Measurements from ENCODE around the gene IER2. TPM values are rescaled to one million over a fixed set of nuclear protein-coding genes. Genes with fewer than 3 reads are reported as not detected.

IER2 gene
- polyA plus RNA-seq, 1 donor from 2014 or later: 23.3 TPM

- Histone ChIP-seq H3K27ac (ENCODE audit: low read length) (peak overlapping the region; percentile 51), H3F3A (ENCODE audit: insufficient read depth, low read length, poor library complexity, severe bottlenecking) (no peaks in the 10 kb centered on the region), H3K36me3 (ENCODE audit: insufficient read depth, low read length) (no peaks in the 10 kb centered on the region), H3K4me2 (ENCODE audit: low read length) (peak overlapping the region; percentile 73), H3K27me3 (ENCODE audit: insufficient read depth, low read depth, low read length) (no peaks in the 10 kb centered on the region), H4K20me1 (ENCODE audit: insufficient read depth) (no peaks in the 10 kb centered on the region), H3K79me2 (replicated peaks; ENCODE audit: insufficient read depth, low read length) (peaks cover 52% of the 10 kb centered on the region), H3K9me3 (ENCODE audit: low read length) (no peaks in the 10 kb centered on the region), H3K9me2 (ENCODE audit: insufficient read depth, low read length) (no peaks in the 10 kb centered on the region), H3K9ac (ENCODE audit: low read length) (peak overlapping the region; percentile 94), H3K4me3 (ENCODE audit: low read length) (peak overlapping the region; percentile 93), H2AFZ (ENCODE audit: low read depth, low read length) (no peak overlapping the region)
- TF ChIP-seq SMC3 (conservative IDR thresholded peaks at IDR 0.05; ENCODE audit: poor library complexity): no peak
- no peak for TF ChIP-seq EP300 (conservative IDR thresholded peaks at IDR 0.05; ENCODE audit: poor library complexity, severe bottlenecking)
- TF ChIP-seq REST (IDR thresholded peaks at IDR 0.05; ENCODE audit: borderline replicate concordance): peak; percentile 7
- no peak for TF ChIP-seq MXI1 (conservative IDR thresholded peaks at IDR 0.05; ENCODE audit: poor library complexity, severe bottlenecking)
- TF ChIP-seq EZH2 (IDR thresholded peaks at IDR 0.05; ENCODE audit: borderline replicate concordance, insufficient read depth, low read length, poor library complexity, severe bottlenecking): no peak
- TF ChIP-seq POLR2AphosphoS5 (IDR thresholded peaks at IDR 0.05): no peak
- no peak for TF ChIP-seq RAD21 (conservative IDR thresholded peaks at IDR 0.05)
Measured at GRCh38 chr19:13118424-13119193, 31.6 kb upstream of the IER2 start.

- Histone ChIP-seq H3K36me3 (ENCODE audit: insufficient read depth, low read length) (no peaks in the 10 kb centered on the region), H3K4me2 (ENCODE audit: low read length) (peak overlapping the region; percentile 73), H3K79me2 (replicated peaks; ENCODE audit: insufficient read depth, low read length) (peaks cover 52% of the 10 kb centered on the region), H3F3A (ENCODE audit: insufficient read depth, low read length, poor library complexity, severe bottlenecking) (no peaks in the 10 kb centered on the region), H2AFZ (ENCODE audit: low read depth, low read length) (no peak overlapping the region), H3K4me3 (ENCODE audit: low read length) (peak overlapping the region; percentile 93), H3K9ac (ENCODE audit: low read length) (peak overlapping the region; percentile 94), H3K9me2 (ENCODE audit: insufficient read depth, low read length) (no peaks in the 10 kb centered on the region), H4K20me1 (ENCODE audit: insufficient read depth) (no peaks in the 10 kb centered on the region), H3K27me3 (ENCODE audit: insufficient read depth, low read depth, low read length) (no peaks in the 10 kb centered on the region), H3K27ac (ENCODE audit: low read length) (no peak overlapping the region), H3K9me3 (ENCODE audit: low read length) (no peaks in the 10 kb centered on the region)
- no peak for TF ChIP-seq RAD21 (conservative IDR thresholded peaks at IDR 0.05)
- no peak for TF ChIP-seq MXI1 (conservative IDR thresholded peaks at IDR 0.05; ENCODE audit: poor library complexity, severe bottlenecking)
- no peak for TF ChIP-seq EP300 (conservative IDR thresholded peaks at IDR 0.05; ENCODE audit: poor library complexity, severe bottlenecking)
- no peak for TF ChIP-seq CTCF (IDR thresholded peaks at IDR 0.05; ENCODE audit: poor library complexity, severe bottlenecking)
- no peak for TF ChIP-seq SMC3 (conservative IDR thresholded peaks at IDR 0.05; ENCODE audit: poor library complexity)
- TF ChIP-seq TAF1 (IDR thresholded peaks at IDR 0.05; ENCODE audit: low read depth): no peak
- no peak for TF ChIP-seq EZH2 (IDR thresholded peaks at IDR 0.05; ENCODE audit: borderline replicate concordance, insufficient read depth, low read length, poor library complexity, severe bottlenecking)
- no peak for TF ChIP-seq POLR2AphosphoS5 (IDR thresholded peaks at IDR 0.05)
- TF ChIP-seq REST (IDR thresholded peaks at IDR 0.05; ENCODE audit: borderline replicate concordance): no peak
Measured at GRCh38 chr19:13119627-13120026, 30.6 kb upstream of the IER2 start.
